Anterior cingulate cortex (tissue), 58 donors: ENCODE data around the gene FNDC11.
"Not testable (repeated sequence)": the region's sequence is repeated elsewhere in the genome, so short reads cannot be mapped to it uniquely, and the experiment has no call there.

ENCODE experiments used
- DNase-seq, 58 donors: peaks; one replicate each; lab custom pipeline; 2025; lab: John Stamatoyannopoulos, UW

Gene FNDC11

DNA sequence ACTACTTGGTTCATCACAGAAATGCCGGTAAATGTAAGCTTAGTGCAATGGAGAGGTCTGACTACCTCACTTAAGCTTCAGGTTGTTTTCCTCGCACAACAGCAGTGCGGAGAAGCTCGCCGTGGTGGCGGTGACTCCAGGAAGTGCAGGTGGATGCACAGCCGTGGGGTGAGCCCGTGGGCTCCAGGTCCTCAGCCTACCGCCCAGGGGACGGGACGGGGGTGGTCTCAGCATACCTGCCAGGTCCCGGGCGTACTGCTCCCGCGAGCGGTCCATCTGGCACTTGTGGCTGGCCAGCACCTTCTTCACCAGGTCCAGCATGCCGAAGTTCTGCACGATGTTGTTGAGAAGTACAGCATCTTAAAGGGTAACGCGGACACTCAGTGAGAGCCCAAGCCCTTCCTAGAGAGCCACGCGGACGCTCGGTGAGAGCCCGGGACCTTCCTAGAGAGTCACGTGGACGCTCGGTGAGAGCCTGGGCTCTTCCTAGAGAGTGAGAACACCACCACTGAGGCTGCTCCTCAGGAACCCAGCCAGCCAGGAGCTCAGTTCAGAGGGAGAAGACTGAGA, 37.9 kb downstream of the FNDC11 start:
- DNase-seq, result no peak

DNA sequence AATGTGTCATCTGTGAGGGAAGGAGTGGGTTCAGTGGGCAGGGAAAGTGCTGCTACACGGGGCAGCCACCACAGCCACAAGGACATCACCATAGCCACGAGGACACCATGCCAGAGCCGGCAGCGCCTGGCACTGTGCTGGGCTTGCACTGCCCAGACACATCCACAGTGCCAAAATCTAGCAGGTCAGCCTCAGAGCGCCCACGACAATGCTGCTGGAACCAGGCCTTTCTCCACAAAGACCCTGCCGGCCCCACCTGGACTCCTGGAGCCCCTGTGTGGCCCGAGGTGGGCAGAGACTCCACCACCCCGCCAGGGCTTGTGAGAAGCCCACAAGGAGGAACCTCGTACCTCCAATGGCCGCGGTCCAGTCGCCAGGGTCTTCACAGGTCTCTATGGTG, 38.7 kb downstream of the FNDC11 start:
- peak in 9 of 58 donors; percentile 7 to 46 (median 17) for DNase-seq

DNA sequence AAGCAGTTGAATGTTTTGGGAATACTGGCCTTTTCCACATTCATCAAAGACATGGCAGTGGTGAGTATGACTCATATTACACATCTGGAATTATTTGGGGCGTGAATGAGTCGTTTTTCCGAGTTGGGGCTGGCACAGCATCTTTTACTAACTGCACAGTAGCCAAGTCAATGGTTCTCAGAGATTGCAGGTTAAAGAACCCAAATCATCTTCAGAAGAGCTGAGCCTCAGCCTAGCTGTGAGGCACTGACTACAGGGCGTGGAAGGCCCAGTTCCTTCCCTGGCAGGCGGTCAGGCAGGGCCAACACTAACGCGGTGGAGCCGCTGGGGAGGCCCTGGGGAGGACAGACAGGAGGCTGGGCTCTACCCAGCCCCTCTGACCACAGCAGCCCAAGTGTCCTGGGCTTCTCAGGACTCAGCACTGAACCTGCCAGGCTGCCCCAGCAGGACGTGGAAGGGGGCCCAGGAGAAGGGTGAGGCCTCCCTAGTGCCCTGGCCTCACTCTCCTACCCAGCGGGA, 40.1 kb downstream of the FNDC11 start:
- no peak for DNase-seq

DNA sequence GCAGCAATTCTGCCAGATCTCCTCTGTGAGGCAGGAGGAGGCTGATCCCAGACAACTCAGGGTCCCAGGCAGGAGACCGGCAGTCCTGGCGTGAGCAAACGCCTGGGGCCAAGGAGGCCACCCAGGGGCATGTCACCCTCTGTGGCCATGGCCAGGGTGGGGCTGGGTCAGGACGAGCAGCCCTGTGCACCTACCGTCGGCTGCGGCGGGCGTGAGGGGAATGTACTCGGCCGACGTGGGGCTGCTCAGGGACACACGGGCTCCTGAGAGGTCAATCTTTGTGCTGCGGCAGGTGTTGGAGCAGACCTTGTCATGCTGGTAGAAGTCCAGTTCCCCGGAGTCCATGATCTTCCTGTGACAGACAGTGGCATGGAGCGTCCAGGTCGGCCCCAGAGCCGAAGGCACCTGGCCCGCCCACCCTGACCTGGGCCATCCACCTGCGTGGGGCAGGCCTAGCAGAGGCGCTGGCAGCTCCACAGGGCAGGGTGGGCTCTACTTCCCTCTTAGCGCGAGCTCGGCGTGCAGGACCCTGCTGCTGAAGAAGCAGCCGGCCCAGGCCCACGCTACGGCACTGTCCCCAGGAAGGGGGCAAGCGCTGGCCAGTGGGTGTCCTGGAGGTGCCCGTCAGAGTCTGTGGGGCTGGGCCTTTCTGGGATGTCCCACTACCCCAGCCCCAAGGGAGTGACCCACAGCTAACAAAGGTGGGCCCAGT, 41.6 kb downstream of the FNDC11 start:
- no peak for DNase-seq

DNA sequence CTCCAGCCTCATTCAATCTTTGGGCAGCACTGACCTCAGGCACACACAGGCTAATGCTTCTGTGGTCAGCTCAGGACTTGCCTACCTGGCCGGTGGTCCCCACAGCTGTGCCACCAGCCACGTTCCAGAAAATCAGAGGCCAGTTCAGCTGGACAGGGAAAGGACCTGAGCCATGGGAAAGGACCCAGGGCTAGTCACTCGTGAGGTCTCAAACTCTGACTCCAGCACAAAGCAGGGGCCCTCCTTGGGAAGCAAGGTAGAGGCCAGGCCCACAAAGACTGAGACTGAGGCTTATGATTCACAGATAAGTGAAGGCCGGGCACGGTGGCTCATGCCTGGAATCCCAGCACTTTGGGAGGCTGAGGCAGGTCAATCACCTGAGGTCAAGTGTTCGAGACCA, 42.5 kb downstream of the FNDC11 start:
- no peak for DNase-seq

DNA sequence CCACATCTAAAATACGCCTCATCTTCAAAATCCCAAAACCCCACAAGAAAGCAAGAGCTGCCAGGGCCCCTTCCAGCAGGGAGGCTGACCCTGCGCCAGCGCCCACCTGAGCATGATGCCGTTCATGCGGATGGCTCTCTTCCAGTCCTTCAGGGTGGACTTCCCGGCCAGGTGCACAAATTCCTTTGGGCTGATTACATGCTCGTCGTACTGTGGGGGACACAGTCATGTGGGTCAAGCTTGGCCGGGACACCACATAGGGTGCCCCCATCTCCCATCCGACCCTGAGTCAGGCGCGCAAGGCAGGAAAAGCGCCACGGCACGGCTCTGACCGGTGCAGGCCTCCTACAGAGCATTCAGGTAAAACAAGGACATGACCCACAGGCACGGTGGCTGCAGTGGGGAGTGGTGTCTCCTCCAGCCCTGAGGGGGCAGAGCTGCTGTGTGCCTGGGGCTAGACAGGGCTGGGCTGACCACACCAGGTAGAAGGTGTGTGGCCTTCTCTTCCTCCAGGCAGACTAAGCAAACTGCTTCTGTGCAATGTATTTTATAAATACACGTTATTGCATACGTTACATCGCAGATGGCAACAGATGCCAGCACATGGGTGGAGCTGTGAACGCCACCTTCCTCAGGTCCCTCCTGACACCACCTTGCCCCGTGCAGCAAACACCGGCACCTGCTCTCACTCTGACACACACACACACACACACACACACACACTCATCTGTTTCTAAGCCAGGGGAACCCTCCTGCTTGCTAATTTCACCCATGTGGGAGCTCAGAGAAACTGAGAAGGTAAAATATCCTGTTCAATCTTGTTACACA, 43.9 kb downstream of the FNDC11 start:
- DNase-seq, result no peak

DNA sequence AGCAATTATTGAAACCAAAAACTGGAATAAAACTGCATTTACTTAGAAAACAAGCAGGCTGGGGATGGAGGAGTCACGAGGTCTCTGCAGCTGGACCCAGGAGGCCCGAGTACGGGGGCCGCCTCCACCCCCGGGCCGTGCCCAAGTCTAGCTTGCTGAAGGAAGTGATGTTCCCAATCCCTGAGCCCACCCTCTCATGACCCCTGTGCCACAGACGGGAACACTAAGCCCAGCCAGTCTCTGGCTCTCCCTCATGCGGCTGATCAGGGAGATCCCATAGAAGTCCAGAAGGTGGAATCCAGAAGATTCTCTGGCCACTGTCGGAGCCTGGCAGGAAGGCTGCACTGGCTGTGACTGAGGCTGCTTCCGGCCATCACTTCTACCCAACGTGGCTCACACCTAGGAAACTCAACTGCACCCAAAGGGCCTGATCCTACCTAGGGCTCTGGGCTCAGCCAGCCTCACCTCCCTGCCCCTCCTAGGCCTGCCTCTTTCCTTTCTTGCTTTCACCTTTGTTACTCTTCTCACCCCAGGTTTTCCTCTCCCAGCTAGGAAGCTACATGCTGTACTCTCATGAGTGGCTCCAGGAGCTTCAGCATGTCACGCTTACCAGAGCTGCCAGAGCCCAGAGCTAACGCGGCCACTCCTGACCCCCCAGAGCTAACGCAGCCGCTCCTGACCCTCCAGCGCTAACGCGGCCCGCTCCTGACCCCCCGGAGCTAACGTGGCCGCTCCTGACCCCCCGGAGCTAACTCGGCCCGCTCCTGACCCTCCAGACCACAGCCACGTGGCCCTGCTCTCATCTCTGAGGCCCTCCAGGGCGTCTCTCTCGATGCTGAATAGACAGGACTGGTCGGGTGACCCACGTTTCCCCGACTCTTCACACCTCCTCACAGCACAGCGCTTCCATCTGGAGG, 44.8 kb downstream of the FNDC11 start:
- DNase-seq, result no peak

DNA sequence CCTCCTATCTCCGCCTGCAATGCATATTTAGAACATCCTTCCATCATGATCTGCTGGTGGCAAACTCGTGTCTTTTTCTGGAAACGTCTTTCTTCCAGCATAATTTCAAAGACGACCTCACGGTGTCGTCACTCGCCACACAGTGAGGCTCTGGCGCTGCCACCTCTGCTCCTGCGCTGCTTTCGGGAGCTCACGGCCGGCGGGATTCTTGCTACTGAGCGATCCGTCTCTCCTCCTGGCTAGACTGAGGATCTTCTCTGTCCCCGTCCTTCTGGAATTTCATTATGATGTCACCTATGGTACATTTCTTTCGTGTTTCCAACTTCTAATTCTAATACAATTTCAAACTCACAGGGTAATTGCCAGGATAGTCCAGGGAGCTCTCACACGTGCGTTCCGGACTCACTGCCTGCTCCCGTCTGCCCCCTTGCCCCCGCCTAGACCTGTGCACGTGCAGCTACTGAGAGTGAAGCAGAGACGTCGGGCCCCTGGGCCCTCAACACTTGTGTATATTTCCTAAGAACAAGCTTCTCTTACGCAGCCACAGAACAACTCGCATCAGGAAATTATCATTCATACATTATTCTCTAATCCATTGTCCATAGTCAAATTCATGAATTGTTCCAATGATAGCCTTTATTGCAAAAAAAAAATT, 45.6 kb downstream of the FNDC11 start:
- DNase-seq, result no peak

DNA sequence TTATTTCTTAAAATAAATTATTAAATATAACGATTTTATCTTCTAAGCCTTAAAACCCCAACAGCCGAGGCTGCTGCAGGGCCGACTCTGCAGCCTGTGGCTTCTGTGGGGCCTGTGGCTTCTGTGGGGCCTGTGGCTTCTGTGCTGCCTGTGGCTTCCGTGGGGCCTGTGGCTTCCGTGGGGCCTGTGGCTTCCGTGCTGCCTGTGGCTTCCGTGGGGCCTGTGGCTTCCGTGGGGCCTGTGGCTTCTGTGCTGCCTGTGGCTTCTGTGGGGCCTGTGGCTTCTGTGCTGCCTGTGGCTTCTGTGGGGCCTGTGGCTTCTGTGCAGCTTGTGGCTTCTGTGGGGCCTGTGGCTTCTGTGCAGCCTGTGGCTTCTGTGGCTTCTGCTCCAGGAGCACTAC, 47.7 kb downstream of the FNDC11 start:
- not testable (repeated sequence) for DNase-seq

DNA sequence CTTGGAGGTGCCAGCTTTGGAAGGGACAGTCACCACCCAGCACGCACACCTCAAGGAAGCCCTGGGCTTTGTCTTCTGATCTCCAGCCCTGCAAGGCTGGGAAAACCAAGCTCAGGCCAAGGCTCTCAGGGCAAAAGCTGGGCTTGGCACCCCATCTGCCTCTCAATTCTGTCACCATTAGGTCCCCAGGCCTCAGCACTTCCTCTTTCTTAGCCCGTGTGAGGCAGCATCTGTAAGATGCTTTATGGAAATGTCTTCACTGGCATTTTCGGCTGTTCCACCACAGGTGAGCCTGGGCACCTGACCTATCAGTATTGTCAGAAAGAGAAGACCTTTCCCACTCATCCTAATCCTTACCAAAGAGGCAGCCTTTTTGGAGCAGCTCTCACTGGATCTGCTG, 48.4 kb downstream of the FNDC11 start:
- no peak for DNase-seq
